ENCODE measurements around the gene CFAP299.

GRCh38 chr4:80448056-80448455, 112.5 kb downstream of the CFAP299 start:
- TF ChIP-seq ZNF256 (CRISPR knock-in tag; conservative IDR thresholded peaks at IDR 0.05), result no peak
- TF ChIP-seq MBD4 (IDR thresholded peaks at IDR 0.05; ENCODE audit: borderline replicate concordance, low read length), result no peak

All from HepG2 (cell line).